ENCODE results near the gene KCNK4. TPM values are rescaled to one million over a fixed set of nuclear protein-coding genes. Genes with fewer than 3 reads are reported as not detected.

Gene KCNK4
- polyA plus RNA-seq, 1 donor from 2014 or later = 1.0 TPM

DNA sequence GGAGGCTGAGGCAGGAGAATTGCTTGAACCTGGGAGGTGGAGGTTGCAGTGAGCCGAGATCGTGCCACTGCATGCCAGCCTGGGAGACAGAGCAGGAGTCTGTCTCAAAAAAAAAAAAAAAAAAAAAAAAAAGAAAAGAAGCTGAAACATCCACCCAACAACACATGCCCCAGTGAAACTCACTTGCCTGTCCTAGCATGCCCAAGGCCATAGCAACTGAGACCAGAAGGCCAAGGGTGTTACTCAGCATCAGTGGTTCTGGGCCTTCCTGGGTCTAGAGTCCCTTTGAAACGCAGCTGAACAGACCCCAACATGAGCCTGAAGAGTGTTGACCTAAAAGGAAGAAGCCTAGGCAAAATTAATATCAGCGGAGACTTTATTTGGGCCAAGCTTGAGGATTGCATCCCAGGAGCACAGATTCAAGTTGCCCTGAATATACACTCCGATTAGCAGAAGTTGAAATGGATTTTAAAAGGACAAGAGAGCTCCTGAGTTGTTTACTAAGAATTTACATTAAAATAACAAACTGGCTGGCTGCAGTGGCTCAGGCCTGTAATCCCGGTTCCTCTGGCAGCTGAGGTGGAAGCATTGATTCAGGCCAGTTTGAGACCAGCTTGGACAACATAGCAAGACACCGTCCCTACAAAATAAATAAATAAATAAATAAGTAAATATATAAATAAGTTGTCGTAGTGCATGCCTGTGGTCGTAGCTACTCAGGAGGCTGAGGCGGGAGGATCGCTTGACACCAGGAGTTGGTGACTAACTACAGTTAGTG is 33.8 kb downstream of the KCNK4 start:
- no peak overlapping the region for H2AFZ ChIP-seq (ENCODE audit: low read depth, low read length)
- H3K27ac ChIP-seq (ENCODE audit: low read length) = no peak overlapping the region
- H3K79me2 ChIP-seq (replicated peaks; ENCODE audit: insufficient read depth, low read length) = no peaks in the 10 kb centered on the region
- H3K9me3 ChIP-seq (ENCODE audit: low read length) = no peaks in the 10 kb centered on the region
- H3K4me2 ChIP-seq (ENCODE audit: low read length) = no peak overlapping the region
- no peaks in the 10 kb centered on the region for H4K20me1 ChIP-seq (ENCODE audit: insufficient read depth)
- no peaks in the 10 kb centered on the region for H3K27me3 ChIP-seq (ENCODE audit: insufficient read depth, low read depth, low read length)
- no peaks in the 10 kb centered on the region for H3K36me3 ChIP-seq (ENCODE audit: insufficient read depth, low read length)
- no peak overlapping the region for H3K4me3 ChIP-seq (ENCODE audit: low read length)
- H3K9ac ChIP-seq (ENCODE audit: low read length) = no peak overlapping the region
- H3F3A ChIP-seq (ENCODE audit: insufficient read depth, low read length, poor library complexity, severe bottlenecking) = no peaks in the 10 kb centered on the region
- TF ChIP-seq RAD21 (conservative IDR thresholded peaks at IDR 0.05) (no peak), MXI1 (conservative IDR thresholded peaks at IDR 0.05; ENCODE audit: poor library complexity, severe bottlenecking) (no peak), SMC3 (conservative IDR thresholded peaks at IDR 0.05; ENCODE audit: poor library complexity) (no peak), TAF1 (IDR thresholded peaks at IDR 0.05; ENCODE audit: low read depth) (no peak), POLR2AphosphoS5 (IDR thresholded peaks at IDR 0.05) (no peak), EZH2 (IDR thresholded peaks at IDR 0.05; ENCODE audit: borderline replicate concordance, insufficient read depth, low read length, poor library complexity, severe bottlenecking) (no peak), EP300 (conservative IDR thresholded peaks at IDR 0.05; ENCODE audit: poor library complexity, severe bottlenecking) (no peak)
- TF ChIP-seq, protein P1, sequence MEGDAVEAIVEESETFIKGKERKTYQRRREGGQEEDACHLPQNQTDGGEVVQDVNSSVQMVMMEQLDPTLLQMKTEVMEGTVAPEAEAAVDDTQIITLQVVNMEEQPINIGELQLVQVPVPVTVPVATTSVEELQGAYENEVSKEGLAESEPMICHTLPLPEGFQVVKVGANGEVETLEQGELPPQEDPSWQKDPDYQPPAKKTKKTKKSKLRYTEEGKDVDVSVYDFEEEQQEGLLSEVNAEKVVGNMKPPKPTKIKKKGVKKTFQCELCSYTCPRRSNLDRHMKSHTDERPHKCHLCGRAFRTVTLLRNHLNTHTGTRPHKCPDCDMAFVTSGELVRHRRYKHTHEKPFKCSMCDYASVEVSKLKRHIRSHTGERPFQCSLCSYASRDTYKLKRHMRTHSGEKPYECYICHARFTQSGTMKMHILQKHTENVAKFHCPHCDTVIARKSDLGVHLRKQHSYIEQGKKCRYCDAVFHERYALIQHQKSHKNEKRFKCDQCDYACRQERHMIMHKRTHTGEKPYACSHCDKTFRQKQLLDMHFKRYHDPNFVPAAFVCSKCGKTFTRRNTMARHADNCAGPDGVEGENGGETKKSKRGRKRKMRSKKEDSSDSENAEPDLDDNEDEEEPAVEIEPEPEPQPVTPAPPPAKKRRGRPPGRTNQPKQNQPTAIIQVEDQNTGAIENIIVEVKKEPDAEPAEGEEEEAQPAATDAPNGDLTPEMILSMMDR (IDR thresholded peaks at IDR 0.05; ENCODE audit: poor library complexity, severe bottlenecking) = no peak
- TF ChIP-seq, protein P2, sequence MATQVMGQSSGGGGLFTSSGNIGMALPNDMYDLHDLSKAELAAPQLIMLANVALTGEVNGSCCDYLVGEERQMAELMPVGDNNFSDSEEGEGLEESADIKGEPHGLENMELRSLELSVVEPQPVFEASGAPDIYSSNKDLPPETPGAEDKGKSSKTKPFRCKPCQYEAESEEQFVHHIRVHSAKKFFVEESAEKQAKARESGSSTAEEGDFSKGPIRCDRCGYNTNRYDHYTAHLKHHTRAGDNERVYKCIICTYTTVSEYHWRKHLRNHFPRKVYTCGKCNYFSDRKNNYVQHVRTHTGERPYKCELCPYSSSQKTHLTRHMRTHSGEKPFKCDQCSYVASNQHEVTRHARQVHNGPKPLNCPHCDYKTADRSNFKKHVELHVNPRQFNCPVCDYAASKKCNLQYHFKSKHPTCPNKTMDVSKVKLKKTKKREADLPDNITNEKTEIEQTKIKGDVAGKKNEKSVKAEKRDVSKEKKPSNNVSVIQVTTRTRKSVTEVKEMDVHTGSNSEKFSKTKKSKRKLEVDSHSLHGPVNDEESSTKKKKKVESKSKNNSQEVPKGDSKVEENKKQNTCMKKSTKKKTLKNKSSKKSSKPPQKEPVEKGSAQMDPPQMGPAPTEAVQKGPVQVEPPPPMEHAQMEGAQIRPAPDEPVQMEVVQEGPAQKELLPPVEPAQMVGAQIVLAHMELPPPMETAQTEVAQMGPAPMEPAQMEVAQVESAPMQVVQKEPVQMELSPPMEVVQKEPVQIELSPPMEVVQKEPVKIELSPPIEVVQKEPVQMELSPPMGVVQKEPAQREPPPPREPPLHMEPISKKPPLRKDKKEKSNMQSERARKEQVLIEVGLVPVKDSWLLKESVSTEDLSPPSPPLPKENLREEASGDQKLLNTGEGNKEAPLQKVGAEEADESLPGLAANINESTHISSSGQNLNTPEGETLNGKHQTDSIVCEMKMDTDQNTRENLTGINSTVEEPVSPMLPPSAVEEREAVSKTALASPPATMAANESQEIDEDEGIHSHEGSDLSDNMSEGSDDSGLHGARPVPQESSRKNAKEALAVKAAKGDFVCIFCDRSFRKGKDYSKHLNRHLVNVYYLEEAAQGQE (IDR thresholded peaks at IDR 0.05; ENCODE audit: borderline replicate concordance) = no peak
- no peaks in the 10 kb centered on the region for H3K9me2 ChIP-seq (ENCODE audit: insufficient read depth, low read length)

DNA sequence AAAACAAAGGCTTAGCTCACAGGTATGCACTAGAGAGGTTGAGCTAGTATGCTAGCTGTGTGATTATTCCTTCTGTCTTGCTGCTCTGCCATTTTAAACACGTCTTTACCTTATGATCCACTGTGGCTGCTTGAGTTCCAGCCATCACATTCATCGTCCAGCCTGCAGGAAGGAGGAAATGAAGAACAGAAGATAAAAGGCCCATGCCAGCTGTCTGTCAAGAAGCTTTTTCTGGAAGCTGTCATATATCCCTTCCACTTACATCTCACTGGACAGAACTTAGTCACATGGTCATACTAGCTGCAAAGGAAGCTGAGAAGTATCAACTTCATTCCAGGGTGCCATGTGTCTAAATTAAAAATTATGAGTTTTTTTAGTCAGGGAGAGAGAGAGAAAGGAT is 36.3 kb downstream of the KCNK4 start:
- no peak overlapping the region for H3K27ac ChIP-seq (ENCODE audit: low read length)
- TF ChIP-seq MXI1 (conservative IDR thresholded peaks at IDR 0.05; ENCODE audit: poor library complexity, severe bottlenecking) (no peak), RAD21 (conservative IDR thresholded peaks at IDR 0.05) (no peak), SMC3 (conservative IDR thresholded peaks at IDR 0.05; ENCODE audit: poor library complexity) (no peak)
- TF ChIP-seq, protein P1 (IDR thresholded peaks at IDR 0.05; ENCODE audit: poor library complexity, severe bottlenecking) = no peak
- no peaks in the 10 kb centered on the region for H3K36me3 ChIP-seq (ENCODE audit: insufficient read depth, low read length)
- no peak overlapping the region for H3K4me2 ChIP-seq (ENCODE audit: low read length)
- no peaks in the 10 kb centered on the region for H3F3A ChIP-seq (ENCODE audit: insufficient read depth, low read length, poor library complexity, severe bottlenecking)
- H2AFZ ChIP-seq (ENCODE audit: low read depth, low read length) = no peak overlapping the region
- no peak overlapping the region for H3K4me3 ChIP-seq (ENCODE audit: low read length)
- no peaks in the 10 kb centered on the region for H3K27me3 ChIP-seq (ENCODE audit: insufficient read depth, low read depth, low read length)
- no peaks in the 10 kb centered on the region for H4K20me1 ChIP-seq (ENCODE audit: insufficient read depth)
- no peaks in the 10 kb centered on the region for H3K79me2 ChIP-seq (replicated peaks; ENCODE audit: insufficient read depth, low read length)
- no peak overlapping the region for H3K9ac ChIP-seq (ENCODE audit: low read length)
- no peaks in the 10 kb centered on the region for H3K9me3 ChIP-seq (ENCODE audit: low read length)
- H3K9me2 ChIP-seq (ENCODE audit: insufficient read depth, low read length) = no peaks in the 10 kb centered on the region

Measured in neural cell (in vitro differentiated cells).